Activated T-helper 1 cell treated with anti-CD3 and anti-CD28 coated beads, Interleukin-2, amount 50 U/mL, for 16 hours (primary cell): ENCODE results near the gene ALDOC.

Experiments
- DNase-seq, 2 donors: peaks; one replicate each; pipeline ENCODE4 v3.0.0-alpha.2; 2020; ENCODE audit warnings: low read depth in 1 of 2, low spot score in 1 of 2

Gene ALDOC

GRCh38 chr17:28553000-28553505 is 23.6 kb downstream of the ALDOC start:
- no peak for DNase-seq

GRCh38 chr17:28552176-28552999 is 24.3 kb downstream of the ALDOC start, which contains the start of gene UNC119:
UNC119 (minus strand) TSS chr17:28552624; CDS start chr17:28552557, 67 bp downstream.
- peak; percentile 55 to 67 for DNase-seq

GRCh38 chr17:28551421-28552175 is 25.1 kb downstream of the ALDOC start:
- DNase-seq, result no peak

GRCh38 chr17:28550858-28551257 is 25.8 kb downstream of the ALDOC start:
- no peak for DNase-seq

GRCh38 chr17:28549236-28550132 is 27.2 kb downstream of the ALDOC start:
- peak; percentile 18 to 30 for DNase-seq

GRCh38 chr17:28548417-28549130 is 28.1 kb downstream of the ALDOC start:
- no peak for DNase-seq

GRCh38 chr17:28547623-28548416 is 28.9 kb downstream of the ALDOC start:
- peak; percentile 27 to 40 for DNase-seq

- no peak for DNase-seq
These were observed 29.5 kb downstream of the ALDOC start for GRCh38 chr17:28547096-28547622.

- DNase-seq, result no peak
These were observed 30.8 kb downstream of the ALDOC start for GRCh38 chr17:28545787-28546415.

- DNase-seq, result no peak
These were observed 31.6 kb downstream of the ALDOC start for GRCh38 chr17:28545141-28545503.

- no peak for DNase-seq
These were observed 32.1 kb downstream of the ALDOC start for GRCh38 chr17:28544402-28545140.

- no peak for DNase-seq
These were observed 35.3 kb downstream of the ALDOC start for GRCh38 chr17:28541439-28541838.

- DNase-seq, result no peak
These were observed 36.5 kb downstream of the ALDOC start for GRCh38 chr17:28540231-28540630.

GRCh38 chr17:28538296-28538895 is 38.3 kb downstream of the ALDOC start:
- DNase-seq, result no peak

GRCh38 chr17:28537219-28537610 is 39.5 kb downstream of the ALDOC start:
- DNase-seq, result no peak

GRCh38 chr17:28536532-28537218 is 40.0 kb downstream of the ALDOC start:
- no peak for DNase-seq

- DNase-seq, result no peak
These were observed 41.8 kb downstream of the ALDOC start for GRCh38 chr17:28534740-28535375.
